NCI-H526 treated with DMSO at 0.1 percent for 48 hours (cell line): ENCODE data around the gene PEX7.
"Not testable (repeated sequence)": the region's sequence is repeated elsewhere in the genome, so short reads cannot be mapped to it uniquely, and the experiment has no call there.

Experiments used
- DNase-seq: peaks from one replicate; lab custom pipeline; 2025; lab: John Stamatoyannopoulos, UW

PEX7 gene

DNA sequence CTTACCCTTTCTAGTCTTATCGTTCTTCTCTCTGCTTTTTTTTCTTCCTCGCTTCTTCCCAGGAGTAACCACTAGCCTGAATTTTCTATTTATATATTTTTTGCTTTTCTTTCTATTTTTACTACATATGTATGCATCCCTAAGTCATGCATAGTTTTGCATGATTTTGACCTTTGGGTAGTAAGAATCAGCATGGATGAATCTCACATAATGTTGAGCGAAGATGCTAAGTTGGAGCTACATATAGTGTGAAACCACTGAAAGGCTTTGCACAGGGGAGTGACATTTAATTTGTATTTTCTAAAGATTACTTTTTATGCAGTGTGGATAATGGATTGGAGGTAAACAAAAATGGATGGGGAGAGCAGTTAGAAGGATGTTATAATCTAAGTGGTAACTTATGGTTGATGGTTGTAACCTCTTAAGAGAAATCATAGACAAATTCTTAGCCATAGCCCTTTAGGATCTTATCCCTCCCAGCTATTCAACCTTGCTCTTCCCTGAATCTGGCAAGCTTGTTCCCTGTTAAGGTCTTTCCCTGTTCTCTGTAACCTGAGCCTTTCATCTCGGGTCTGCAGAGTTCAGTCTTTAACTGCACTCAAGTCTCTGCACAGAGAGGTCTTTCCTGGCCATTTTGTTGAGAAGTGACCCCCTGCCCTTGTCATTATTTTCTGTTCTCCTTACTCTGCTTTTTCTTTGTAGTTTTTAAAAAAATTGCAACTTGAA lies 18.0 kb downstream of the PEX7 start:
- no peak for DNase-seq

DNA sequence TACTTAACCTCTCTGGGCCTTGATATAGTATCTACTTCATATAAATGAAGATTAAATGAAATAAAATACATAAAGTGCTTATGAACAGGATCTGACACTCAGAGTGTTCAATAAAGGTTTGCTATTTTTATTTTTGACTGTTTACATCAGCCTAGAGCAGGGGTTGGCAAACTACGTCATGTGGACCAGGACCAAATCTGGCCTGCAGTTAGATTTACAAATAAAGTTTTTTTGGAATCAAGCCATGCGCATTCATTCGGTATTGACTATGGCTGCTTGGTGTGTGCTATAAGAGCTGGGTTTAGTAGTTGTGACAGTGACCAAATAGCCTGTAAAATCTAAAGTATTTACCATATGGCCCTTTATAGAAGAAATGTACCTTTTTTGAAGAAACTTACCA lies 20.8 kb downstream of the PEX7 start:
- DNase-seq: no peak

DNA sequence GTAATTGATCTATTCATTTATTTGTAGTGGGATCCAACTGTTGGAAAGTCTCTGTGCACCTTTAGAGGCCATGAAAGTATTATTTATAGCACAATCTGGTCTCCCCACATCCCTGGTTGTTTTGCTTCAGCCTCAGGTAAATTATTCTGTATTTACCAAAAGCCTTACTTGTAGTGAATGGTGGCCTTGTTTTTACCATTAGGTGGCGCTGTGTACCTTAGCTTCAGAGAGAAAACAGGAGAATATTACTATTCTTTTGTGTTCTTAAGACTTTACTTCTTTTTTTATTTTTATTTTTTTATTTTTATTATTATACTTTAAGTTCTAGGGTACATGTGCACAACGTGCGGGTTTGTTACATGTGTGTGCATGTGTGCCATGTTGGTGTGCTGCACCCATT lies 23.7 kb downstream of the PEX7 start:
- DNase-seq: no peak

DNA sequence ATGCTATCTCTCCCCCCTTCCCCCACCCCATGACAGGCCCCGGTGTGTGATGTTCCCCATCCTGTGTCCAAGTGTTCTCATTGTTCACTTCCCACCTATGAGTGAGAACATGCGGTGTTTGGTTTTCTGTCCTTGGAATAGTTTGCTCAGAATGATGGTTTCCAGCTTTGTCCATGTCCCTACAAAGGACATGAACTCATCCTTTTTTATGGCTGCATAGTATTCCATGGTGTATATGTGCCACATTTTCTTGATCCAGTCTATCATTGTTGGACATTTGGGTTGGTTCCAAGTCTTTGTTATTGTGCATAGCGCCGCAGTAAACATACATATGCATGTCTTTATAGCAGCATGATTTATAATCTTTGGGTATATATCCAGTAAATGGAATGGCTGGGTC lies 24.1 kb downstream of the PEX7 start:
- DNase-seq: not testable (repeated sequence)

DNA sequence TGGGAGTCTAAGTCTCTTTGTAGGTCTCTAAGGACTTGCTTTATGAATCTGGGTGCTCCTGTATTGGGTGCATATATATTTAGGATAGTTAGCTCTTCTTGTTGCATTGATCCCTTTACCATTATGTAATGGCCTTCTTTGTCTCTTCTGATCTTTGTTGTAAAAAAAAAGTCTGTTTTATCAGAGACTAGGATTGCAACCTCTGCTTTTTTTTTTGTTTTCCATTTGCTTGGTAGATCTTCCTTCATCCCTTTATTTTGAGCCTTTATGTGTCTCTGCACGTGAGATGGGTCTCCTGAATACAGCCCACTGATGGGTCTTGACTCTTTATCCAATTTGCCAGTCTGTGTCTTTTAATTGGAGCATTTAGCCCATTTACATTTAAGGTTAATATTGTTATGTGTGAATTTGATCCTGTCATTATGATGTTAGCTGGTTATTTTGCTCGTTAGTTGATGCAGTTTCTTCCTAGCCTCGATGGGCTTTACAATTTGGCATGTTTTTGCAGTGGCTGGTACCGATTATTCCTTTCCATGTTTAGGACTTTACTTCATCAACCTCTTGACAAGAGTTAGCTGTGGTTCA lies 27.7 kb downstream of the PEX7 start:
- not testable (repeated sequence) for DNase-seq

DNA sequence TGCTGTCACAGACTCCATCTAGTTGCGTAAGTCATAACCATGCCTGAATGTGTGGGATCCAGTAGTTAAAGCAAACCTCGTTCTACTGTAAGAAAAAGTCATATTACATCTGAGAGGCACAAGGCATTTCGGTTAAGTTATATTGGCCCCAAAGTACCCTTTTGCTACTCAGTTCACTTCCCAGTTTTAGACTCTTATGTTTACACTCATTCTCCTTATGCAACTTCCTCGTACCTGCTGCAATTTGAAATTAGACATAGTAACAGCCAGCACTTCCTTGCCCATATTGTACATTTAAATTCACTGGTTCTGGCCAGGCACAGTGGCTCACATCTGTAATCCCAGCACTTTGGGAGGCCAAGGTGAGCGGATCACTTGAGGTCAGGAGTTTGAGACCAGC lies 37.0 kb downstream of the PEX7 start:
- no peak for DNase-seq

DNA sequence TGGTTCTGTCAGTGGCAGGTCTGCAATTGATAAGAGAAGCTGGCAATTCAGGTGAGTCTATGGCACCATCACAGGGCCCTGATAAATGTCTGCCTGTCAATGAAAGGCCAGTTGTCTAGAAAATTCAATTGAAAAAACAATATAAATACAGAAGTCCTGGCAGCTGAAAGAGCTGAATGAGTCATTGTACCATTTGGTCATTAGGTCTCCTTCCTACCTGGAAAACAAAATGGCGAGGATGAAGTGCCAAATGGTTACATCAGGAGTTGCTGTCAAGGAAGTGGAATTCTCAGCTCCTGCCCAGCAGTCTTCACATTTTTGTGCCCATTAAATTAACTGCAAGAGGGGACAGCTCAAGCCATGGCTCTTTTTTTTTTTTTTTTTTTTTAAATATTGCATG lies 37.7 kb downstream of the PEX7 start:
- DNase-seq: no peak

DNA sequence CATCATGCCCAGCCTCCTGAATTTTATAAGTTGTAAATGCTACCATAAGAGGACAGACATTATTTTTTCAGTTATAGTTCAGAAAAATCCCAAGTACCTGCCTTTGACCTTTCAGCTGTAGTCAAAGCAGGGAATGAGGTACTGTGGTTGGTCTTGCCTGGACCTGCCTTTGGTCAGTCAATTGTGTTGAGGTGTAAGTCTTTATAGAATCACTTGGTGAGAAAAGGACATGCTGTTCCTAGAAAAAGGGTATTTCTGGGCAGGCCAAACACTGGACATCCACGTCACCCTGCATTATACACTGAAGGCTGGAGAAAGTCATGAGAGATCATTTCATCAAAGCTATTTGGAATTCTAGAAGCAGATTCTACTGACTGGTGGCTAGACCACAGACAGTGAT lies 40.3 kb downstream of the PEX7 start:
- no peak for DNase-seq

DNA sequence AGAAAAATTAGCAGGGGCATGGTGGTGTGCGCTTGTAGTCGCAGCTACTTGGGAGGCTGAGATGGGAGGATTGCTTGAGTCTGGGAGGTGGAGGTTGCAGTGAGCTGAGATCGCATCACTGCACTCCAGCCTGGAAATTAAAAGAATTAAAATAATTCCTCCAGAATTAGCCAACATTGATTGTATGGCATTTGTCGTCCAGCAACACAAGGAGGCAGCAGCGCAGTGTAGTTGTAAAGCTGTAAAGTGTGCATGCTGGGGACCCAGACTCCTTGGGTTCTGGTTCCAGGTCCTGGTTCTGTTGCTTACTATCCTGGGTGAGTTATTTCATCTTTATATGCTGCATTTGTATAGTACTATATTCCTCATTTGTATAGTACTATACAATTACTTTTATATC lies 41.4 kb downstream of the PEX7 start:
- DNase-seq: no peak

DNA sequence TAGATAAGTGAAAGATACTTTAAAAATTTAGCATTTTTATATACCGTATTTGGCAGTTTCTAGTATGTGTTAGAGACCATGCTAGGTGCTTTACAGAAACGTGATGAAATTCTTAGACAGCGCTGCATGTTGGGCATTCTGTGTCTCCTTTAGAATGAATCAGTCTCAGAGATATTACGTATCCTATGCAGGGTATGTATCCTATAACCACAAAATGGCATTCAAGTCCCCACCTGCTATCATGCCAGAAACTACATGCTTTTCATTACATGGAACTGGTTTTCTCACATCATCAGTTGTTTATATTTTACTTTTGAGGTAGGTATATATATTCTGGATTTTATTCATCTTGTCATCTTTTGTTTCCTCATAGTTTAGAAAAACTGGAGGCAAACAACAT lies 42.3 kb downstream of the PEX7 start:
- DNase-seq: no peak

DNA sequence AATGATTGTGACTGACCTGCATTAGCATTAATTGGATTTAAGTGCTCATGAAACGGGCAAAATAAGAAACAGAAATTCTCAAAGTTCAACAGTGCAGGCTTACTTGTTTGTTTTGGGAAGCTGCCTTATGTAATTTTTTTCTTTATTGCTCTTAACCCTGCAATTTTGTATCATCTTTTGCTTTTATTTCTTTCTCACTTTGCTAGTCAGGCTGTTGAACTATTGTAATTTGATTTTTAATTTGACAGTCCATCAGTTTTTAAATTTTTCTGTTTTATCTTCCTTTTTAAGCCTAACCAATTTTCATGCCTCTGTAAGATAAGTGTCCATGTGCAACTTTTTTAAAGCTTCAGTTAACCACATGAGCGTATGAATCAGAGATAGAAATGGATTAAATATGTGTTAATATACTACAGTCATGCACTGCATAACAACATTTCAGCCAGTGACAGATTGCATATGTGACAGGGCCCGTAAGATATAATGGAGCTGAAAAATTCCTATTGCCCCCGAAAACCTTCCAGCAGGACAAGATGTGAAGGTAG lies 44.6 kb downstream of the PEX7 start:
- no peak for DNase-seq

DNA sequence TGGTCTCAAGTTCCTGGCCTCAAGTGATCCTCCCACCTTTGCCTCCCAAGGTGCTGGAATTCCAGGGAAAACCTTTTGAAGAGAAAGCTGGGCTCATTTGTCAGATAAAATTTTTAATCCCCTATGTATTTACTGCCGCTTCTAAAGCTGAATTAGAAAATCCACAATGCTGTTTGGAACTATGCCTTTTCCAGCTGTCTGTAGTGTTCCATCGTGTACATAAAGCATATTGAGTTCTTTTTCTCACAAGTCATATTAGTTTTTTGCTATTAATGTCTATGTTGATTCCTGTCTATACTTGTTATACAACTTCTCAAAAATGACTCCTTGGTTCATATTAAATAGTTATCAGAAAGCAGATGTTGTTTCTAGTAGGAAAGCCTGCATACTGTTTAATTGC lies 47.1 kb downstream of the PEX7 start:
- DNase-seq: no peak

DNA sequence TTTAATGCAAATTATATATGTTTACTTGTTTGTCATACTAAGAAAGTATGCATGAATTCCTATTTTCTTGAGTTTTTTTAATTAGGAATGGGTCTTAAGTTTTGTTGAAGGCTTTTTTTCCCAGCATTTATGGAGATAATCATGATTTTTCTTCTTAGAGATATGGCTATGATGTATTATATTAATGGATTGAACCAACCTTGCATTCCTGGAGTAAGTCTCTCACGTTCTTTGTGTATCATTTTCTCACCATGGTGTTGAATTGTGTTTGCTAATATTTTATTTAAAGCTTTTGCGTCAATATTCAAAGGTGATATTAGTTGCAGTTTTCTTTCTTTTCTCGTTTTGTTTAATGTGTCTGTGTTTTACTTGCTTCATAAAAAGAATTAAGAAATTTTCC lies 51.4 kb downstream of the PEX7 start:
- no peak for DNase-seq

DNA sequence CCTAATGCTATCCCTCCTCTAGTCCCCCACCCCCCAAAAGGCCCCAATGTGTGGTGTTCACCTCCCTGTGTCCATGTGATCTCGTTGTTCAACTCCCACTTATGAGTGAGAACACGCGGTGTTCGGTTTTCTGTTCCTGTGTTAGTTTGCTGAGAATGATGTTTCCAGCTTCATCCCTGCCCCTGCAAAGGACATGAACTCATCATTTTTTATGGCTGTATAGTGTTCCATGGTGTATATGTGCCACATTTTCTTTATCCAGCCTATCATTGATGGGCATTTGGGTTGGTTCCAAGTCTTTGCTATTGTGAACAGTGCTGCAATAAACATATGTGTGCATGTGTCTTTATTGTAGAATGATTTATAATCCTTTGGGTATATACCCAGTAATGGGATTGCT lies 54.1 kb downstream of the PEX7 start:
- not testable (repeated sequence) for DNase-seq

DNA sequence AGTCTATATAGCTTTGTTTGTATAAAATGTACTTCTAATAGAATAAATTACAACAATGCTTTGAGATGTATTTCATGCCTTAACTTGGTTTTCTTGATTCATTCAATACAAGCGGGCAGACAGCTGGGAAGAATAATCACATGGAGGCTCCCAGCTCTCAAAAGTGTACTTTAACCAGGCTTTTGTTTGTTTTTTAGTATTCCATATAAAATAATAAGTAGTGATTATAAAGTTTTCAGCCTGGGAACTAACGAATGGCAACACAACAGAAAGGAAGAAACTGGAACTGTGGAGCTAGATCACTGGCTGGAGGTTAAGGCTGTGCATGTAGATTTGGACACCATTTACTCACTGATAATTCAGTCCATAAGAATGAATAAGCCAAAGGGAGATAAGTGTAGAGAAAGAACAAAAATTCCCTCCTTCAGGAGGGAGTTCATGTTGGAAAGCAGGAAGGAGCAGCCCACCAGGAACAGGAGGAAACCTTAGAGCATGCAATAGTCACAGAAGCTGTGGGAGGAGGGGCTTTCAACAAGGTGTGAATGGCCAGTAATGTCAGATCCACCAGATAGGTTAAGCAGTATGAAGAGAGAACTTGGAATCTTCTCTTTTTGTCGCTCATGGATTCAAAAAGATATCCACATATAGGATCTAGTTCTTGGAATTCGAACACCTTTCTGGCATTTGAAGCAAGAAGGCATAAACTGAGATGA lies 58.5 kb downstream of the PEX7 start:
- no peak for DNase-seq

DNA sequence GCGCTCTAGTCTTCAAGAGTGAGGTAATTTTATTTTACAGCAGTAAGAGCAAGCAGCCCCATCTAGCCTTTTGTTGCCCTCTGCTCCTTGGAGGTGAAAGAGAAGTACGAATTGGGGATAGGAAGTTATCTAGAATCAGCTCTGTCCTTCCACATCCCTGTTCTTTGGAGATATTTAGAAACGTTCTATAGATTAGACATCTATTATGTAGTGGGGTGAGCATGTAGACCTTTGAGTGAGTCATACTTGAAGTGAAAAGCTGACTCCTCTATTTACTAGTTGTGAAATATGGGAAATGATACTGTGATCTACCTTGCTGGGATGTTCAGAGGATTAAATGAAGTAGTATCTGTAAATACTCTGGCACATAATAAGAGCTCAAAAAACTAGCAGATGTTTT lies 63.7 kb downstream of the PEX7 start:
- no peak for DNase-seq

DNA sequence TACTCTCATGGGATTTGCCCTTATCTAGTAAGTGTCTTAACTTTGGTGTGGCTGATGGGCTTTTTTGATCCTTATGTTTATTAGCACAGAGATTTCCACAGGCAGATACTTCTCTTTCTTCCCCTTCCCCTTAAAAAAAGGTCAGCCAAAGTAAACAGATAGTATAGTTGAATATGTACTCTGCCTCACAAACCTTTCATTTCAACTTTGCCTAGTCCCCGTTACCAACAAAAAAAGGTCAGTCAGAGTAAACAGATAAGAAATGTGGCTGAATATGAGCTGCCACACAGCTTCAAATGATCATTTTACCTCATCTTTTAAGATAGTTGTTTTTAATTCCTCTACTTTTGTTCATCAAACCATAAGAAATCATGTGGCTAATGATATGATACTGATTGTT lies 65.6 kb downstream of the PEX7 start:
- DNase-seq: no peak

DNA sequence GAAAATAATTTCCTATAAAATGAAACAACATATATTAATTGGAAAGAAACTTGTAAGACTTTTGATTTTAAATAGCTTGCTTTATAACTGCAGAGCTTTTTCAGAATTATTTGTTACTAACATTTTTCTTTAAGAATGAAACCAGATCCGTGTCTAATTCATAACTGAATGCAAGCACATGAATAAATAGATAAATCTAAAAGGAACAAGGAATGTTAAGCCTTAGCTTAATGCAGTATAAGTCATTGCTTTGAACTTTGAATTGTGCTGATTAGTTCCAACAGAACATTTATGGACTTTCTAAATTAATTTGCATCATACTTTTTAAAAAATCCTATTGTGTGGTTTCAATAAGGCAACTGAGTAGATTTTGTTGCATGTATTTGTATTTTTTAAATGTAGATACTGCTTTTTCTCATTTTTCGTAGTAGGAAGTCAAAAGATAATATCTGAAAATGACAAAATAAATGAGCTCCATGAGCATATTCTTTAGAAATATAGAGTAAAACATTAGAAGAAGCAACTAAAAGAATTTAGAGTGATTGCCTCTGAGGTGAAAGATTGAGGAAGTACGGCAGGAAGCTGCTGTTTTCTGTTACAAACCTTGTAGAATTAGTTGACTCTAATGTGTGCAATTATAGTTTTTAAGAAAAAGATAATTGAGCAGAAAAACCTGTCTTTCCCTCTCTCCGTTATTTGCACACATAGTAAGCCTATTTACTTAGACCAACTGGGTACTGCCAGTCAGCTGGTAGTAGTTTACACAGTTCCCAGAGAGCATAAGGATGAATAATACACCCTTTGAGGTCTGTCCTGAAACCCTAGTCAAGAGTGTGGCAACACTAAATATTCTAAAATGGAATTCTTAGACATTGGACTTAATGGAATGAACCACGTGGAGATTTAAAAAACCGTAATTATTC lies 67.1 kb downstream of the PEX7 start:
- DNase-seq: no peak

DNA sequence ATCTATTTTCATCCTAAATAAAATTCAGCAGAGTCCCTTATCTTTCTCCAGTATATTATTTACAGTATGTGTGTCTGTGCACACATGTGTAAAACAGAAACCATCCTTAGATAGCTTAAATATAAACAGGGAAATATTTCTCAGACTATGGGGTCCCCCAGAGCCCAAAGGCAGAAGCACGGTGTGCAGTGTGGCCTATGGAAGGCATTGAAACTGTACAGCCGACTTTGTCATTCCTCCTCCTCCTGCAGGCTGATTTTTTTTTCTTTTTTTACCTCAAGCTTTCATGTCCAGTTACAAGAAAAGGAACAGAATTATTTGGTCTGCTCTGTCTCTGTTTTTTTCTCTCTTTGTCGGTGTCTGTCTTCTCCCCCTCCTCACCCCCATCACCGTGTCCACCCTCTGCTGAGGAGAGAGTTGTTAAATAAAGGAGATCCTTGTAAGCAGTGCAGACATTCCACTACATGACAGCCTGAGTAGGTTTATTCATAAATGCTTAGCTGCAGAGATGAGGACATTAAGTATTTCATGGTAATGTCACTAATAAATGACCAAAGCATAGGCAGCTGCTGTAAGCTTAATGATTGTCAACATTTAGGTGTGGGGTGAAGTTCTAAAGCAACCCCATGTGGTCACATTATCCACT lies 67.9 kb downstream of the PEX7 start:
- no peak for DNase-seq

DNA sequence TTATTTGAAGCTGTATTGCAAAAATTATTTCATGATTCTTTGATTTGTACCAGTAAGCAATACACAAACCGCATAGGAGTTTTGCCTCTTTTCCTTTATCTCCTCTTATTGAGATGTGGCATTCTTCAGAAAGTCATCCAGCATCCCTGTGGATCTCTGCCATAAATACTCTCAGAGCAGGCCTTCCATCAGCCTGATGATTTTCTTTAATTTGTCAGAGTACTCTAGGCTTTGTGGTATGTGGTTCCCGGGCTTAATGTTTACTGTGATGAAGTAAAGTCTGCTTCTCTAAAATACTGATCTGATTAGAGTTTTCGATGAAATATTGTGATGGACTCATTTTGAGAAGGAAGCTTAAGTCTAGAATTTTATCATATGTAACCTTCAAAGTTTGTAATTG lies 68.6 kb downstream of the PEX7 start:
- DNase-seq: no peak

DNA sequence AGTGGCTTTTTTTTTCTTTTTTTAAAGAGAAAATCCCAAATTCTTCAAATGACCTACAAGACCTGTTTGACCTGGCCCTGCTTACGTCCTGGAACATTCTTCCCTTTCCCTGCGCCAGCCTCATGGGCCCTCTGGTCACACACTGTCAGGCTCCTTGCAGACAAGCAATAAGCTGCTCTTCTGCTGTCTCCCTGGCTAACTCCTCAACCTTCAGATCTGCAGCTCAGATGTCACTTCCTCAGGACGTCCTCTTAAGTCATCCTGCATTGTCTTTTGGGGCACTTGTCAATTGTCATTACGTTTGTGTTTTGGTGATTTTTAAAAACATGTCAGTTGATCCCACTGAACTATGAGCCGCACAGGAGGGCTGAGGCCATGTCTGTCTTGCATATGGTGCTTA lies 70.8 kb downstream of the PEX7 start:
- DNase-seq: no peak

DNA sequence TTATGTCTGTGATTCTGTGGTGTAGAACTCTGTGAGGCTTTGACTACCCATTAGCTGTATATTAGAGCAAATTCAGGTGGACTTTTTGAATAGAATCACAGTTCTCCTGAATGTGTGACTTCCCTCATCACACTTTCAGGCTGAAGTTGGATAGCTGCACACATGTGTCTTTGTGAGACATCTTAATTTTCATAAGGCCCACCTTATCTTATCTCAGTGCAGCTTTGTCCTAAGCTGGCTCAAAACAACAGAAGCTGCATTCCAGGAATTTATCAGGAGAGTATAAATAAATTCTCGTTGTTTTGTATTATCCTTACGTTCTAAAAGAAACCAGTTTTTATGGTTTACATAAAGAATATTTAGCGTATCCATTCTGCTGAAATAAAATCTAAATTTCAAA lies 73.5 kb downstream of the PEX7 start:
- no peak for DNase-seq
